PC-3 (cell line): ENCODE measurements around the gene DAP3. TPM values are rescaled to one million over a fixed set of nuclear protein-coding genes. Genes with fewer than 3 reads are reported as not detected.
A peak's percentile ranks its signal among the peaks of the same experiment; 100 is the strongest.
"Not testable (repeated sequence)": the region's sequence is repeated elsewhere in the genome, so short reads cannot be mapped to it uniquely, and the experiment has no call there.

Experiments used
- ATAC-seq: fragments of 200-7000 bp; cut with Tn5 transposase; 2 replicates; pipeline ENCODE4 v1.9.1; 2020; ENCODE audit warnings: mild to moderate bottlenecking, moderate library complexity
- BruUV-seq: library from RNA; stranded (reverse); fragments of 400-500 nt; replicated peaks from 2 replicates; lab custom pipeline; 2021; lab: Mats Ljungman, UMichigan
- CTCF ChIA-PET: fragments of 300-600 bp; sonication (Branson Sonifier 250); formaldehyde crosslinking; loops from one replicate; lab custom pipeline; 2022; ENCODE audit warnings: antibody characterized with exemption; lab: Charles Lee
- POLR2A ChIA-PET: fragments of 300-600 bp; sonication (Branson Sonifier 250); formaldehyde crosslinking; loops from one replicate; lab custom pipeline; 2022; ENCODE audit warnings: antibody characterized with exemption; ENCODE audit not compliant: unreplicated experiment; lab: Charles Lee
- DNase-seq: peaks from one replicate; pipeline ENCODE4 v3.0.0-alpha.2; 2015
- H2AFZ ChIP-seq: fragments of 300-600 bp; sonication (generic); 2 replicates; pipeline ENCODE4 v1.6.0; 2016; ENCODE audit warnings: antibody characterized with exemption, low read length
- H3F3A ChIP-seq: fragments of 300-600 bp; sonication (generic); one replicate; pipeline ENCODE4 v1.6.0; 2017; ENCODE audit warnings: antibody characterized with exemption, low read length, control low read depth, mild to moderate bottlenecking; ENCODE audit not compliant: unreplicated experiment
- H3K27ac ChIP-seq: fragments of 300-600 bp; sonication (generic); 2 replicates; pipeline ENCODE4 v1.5.1; 2016; ENCODE audit warnings: mild to moderate bottlenecking, low read length
- H3K27me3 ChIP-seq: fragments of 300-600 bp; sonication (generic); 2 replicates; pipeline ENCODE4 v1.6.1; 2016; ENCODE audit warnings: low read length, mixed read lengths
- H3K36me3 ChIP-seq: fragments of 300-600 bp; sonication (generic); 2 replicates; pipeline ENCODE4 v1.6.1; 2016; ENCODE audit warnings: low read depth, mixed run types, low read length, mixed read lengths
- H3K4me1 ChIP-seq: fragments of 300-600 bp; sonication (generic); 2 replicates; pipeline ENCODE4 v1.5.1; 2016; ENCODE audit warnings: low read length; ENCODE audit not compliant: insufficient read depth
- H3K4me2 ChIP-seq: fragments of 300-600 bp; sonication (generic); 2 replicates; pipeline ENCODE4 v1.6.0; 2016; ENCODE audit warnings: low read length
- H3K4me3 ChIP-seq: fragments of 300-600 bp; sonication (generic); 2 replicates; pipeline ENCODE4 v1.5.1; 2016; ENCODE audit warnings: mild to moderate bottlenecking, low read length, mixed read lengths
- H3K79me2 ChIP-seq: fragments of 300-600 bp; sonication (generic); 2 replicates; pipeline ENCODE4 v1.6.1; 2017; ENCODE audit warnings: low read length, mixed read lengths
- H3K9ac ChIP-seq: fragments of 300-600 bp; sonication (generic); 2 replicates; pipeline ENCODE4 v1.6.0; 2016; ENCODE audit warnings: mild to moderate bottlenecking, low read length
- H3K9me2 ChIP-seq: fragments of 300-600 bp; sonication (generic); replicated peaks from 2 replicates; pipeline ENCODE4 v1.6.1; 2016; ENCODE audit warnings: mixed run types, low read length, mixed read lengths
- H3K9me3 ChIP-seq: fragments of 300-600 bp; sonication (generic); 2 replicates; pipeline ENCODE4 v1.6.1; 2016; ENCODE audit warnings: low read length, mixed read lengths
- H4K20me1 ChIP-seq: fragments of 300-600 bp; sonication (generic); 2 replicates; pipeline ENCODE4 v1.6.1; 2016; ENCODE audit warnings: low read length, mixed read lengths
- CTCF ChIP-seq: fragments of 300-600 bp; sonication (generic); conservative IDR thresholded peaks from 2 replicates; pipeline ENCODE4 v1.5.1; 2017; ENCODE audit warnings: antibody characterized with exemption, low read depth, mild to moderate bottlenecking, low read length
- EZH2 ChIP-seq: fragments of 300-600 bp; sonication (generic); IDR thresholded peaks from one replicate; pipeline ENCODE4 v1.6.1; 2017; ENCODE audit warnings: antibody characterized with exemption, mild to moderate bottlenecking, low read length; ENCODE audit not compliant: unreplicated experiment
- EZH2phosphoT487 ChIP-seq: fragments of 300-600 bp; sonication (generic); IDR thresholded peaks from 2 replicates; pipeline ENCODE4 v1.6.1; 2018; ENCODE audit warnings: mild to moderate bottlenecking, antibody characterized with exemption, low read length, borderline replicate concordance
- intact Hi-C: fragments of 100-400 bp; cut with micrococcal nuclease; formaldehyde crosslinking; loops from 2 replicates; pipeline ENCODE4 v1.9.0; 2023
- total RNA-seq: library from RNA; depleted of rRNA; stranded (reverse); fragments of >200 nt; gene quantifications from 2 replicates; pipeline ENCODE4 v1.2.3, GENCODE V29; 2014

Gene DAP3
- total RNA-seq, 1 experiment from 2014 or later: 144 TPM

GRCh38 chr1:155671750-155672149, 17.1 kb upstream of the DAP3 start:
- TF ChIP-seq CTCF (no peak), EZH2phosphoT487 (no peak), EZH2 (no peak)
- Histone ChIP-seq H3K4me3 (no peak overlapping the region), H2AFZ (no peak overlapping the region), H3K27me3 (no peaks in the 10 kb centered on the region), H3K36me3 (peaks cover 73% of the 10 kb centered on the region), H3K79me2 (peaks cover 7% of the 10 kb centered on the region), H3K9me2 (no peaks in the 10 kb centered on the region), H3K27ac (no peak overlapping the region), H3K4me2 (no peak overlapping the region), H3K4me1 (no peaks in the 10 kb centered on the region), H3F3A (peaks cover 3% of the 10 kb centered on the region), H3K9me3 (no peaks in the 10 kb centered on the region), H4K20me1 (0 out of 2 replicates have a peak, but pooled peaks cover under 1% of the 10 kb centered on the region), H3K9ac (no peak overlapping the region)
- POLR2A ChIA-PET: no interaction called here
- CTCF ChIA-PET: no interaction called here
- intact Hi-C loops: no loop called here
- no peak for ATAC-seq
- no TSS peak for BruUV-seq
- no peak for DNase-seq

- Histone ChIP-seq H3K9ac (no peak overlapping the region), H3K4me2 (no peak overlapping the region), H4K20me1 (peaks cover 10% of the 10 kb centered on the region; the same call in 1 of the 2 replicates), H3K36me3 (peaks cover 75% of the 10 kb centered on the region), H3K4me3 (no peak overlapping the region), H3K27ac (no peak overlapping the region), H2AFZ (no peak overlapping the region), H3K27me3 (no peaks in the 10 kb centered on the region), H3K9me3 (no peaks in the 10 kb centered on the region), H3K79me2 (peaks cover 17% of the 10 kb centered on the region), H3F3A (peaks cover 12% of the 10 kb centered on the region), H3K4me1 (peaks cover 8% of the 10 kb centered on the region), H3K9me2 (no peaks in the 10 kb centered on the region)
- CTCF ChIA-PET: interaction anchor here (0.6 kb wide), 1 partner anchor 394 kb away, joined by 3 read pairs; no protein-coding TSS in a partner anchor
- ATAC-seq: no peak
- BruUV-seq: no TSS peak
- no peak for DNase-seq
- TF ChIP-seq EZH2 (no peak), EZH2phosphoT487 (no peak), CTCF (no peak)
- intact Hi-C loops: no loop called here
- POLR2A ChIA-PET: no interaction called here
Measured at GRCh38 chr1:155673003-155673402, 15.9 kb upstream of the DAP3 start.

- intact Hi-C loops: no loop called here
- H3K4me3 ChIP-seq: no peak overlapping the region
- peaks cover 14% of the 10 kb centered on the region; the same call in 1 of the 2 replicates for H4K20me1 ChIP-seq
- no TSS peak for BruUV-seq
- ChIA-PET POLR2A (no interaction called here), CTCF (interaction anchor here (0.6 kb wide), 1 partner anchor 51 kb away, joined by 3 read pairs; no protein-coding TSS in a partner anchor)
- H3F3A ChIP-seq: peaks cover 12% of the 10 kb centered on the region
- H3K4me2 ChIP-seq: peak overlapping the region; percentile 17; the same call in 1 of the 2 replicates
- H3K27me3 ChIP-seq: no peaks in the 10 kb centered on the region
- peaks cover 55% of the 10 kb centered on the region for H3K79me2 ChIP-seq
- peaks cover 47% of the 10 kb centered on the region for H3K36me3 ChIP-seq
- ATAC-seq (peak; percentile 99), DNase-seq (peak; percentile 93)
- no peak overlapping the region for H2AFZ ChIP-seq
- TF ChIP-seq CTCF (no peak), EZH2phosphoT487 (no peak), EZH2 (no peak)
- no peaks in the 10 kb centered on the region for H3K9me2 ChIP-seq
- H3K9me3 ChIP-seq: no peaks in the 10 kb centered on the region
- H3K27ac ChIP-seq: peak overlapping the region; percentile 39
- peaks cover 14% of the 10 kb centered on the region for H3K4me1 ChIP-seq
- no peak overlapping the region for H3K9ac ChIP-seq
Measured at GRCh38 chr1:155678027-155678426, 10.9 kb upstream of the DAP3 start.

- H3K4me3 ChIP-seq, POLR2A ChIA-PET, BruUV-seq, CTCF ChIA-PET, H3K4me2 ChIP-seq, H3K9ac ChIP-seq, H3K27ac ChIP-seq, intact Hi-C loops, ATAC-seq, DNase-seq, H3K9me2 ChIP-seq, H3K27me3 ChIP-seq, H2AFZ ChIP-seq, H3K9me3 ChIP-seq: not testable (repeated sequence)
- Histone ChIP-seq H3K36me3 (peaks cover 45% of the 10 kb centered on the region), H3F3A (peaks cover 12% of the 10 kb centered on the region), H3K79me2 (peaks cover 64% of the 10 kb centered on the region), H3K4me1 (peaks cover 14% of the 10 kb centered on the region), H4K20me1 (peaks cover 23% of the 10 kb centered on the region; the same call in 1 of the 2 replicates)
Measured at GRCh38 chr1:155678992-155679391, 9.9 kb upstream of the DAP3 start.
